ENCODE data around the gene STAG1. TPM values are rescaled to one million over a fixed set of nuclear protein-coding genes. Genes with fewer than 3 reads are reported as not detected.
"Not testable (repeated sequence)": the region's sequence is repeated elsewhere in the genome, so short reads cannot be mapped to it uniquely, and the experiment has no call there.

Gene STAG1
- total RNA-seq, 1 donor from 2014 or later = 23.6 TPM

- ATAC-seq = no peak
- intact Hi-C loops (cut with DNase I) = loop anchor here (5.0 kb wide), 2 partner anchors 313 to 622 kb away; no protein-coding TSS in a partner anchor
- DNase-seq (ENCODE audit: missing footprints) = no peak
Observed at GRCh38 chr3:136390574-136390973, 361.6 kb downstream of the STAG1 start.

- intact Hi-C loops (cut with DNase I) = no loop called here
- ATAC-seq (no peak), DNase-seq (ENCODE audit: missing footprints) (no peak)
Observed at GRCh38 chr3:136387031-136387430, 365.1 kb downstream of the STAG1 start.

GRCh38 chr3:136385457-136385856 lies 366.7 kb downstream of the STAG1 start:
- intact Hi-C loops (cut with DNase I) = no loop called here
- DNase-seq (ENCODE audit: missing footprints) (no peak), ATAC-seq (no peak)

GRCh38 chr3:136381051-136381450 lies 371.1 kb downstream of the STAG1 start:
- no peak for ATAC-seq
- intact Hi-C loops (cut with DNase I) = no loop called here
- no peak for DNase-seq (ENCODE audit: missing footprints)

GRCh38 chr3:136380530-136380929 lies 371.6 kb downstream of the STAG1 start:
- intact Hi-C loops (cut with DNase I) = no loop called here
- ATAC-seq (no peak), DNase-seq (ENCODE audit: missing footprints) (no peak)

- DNase-seq (ENCODE audit: missing footprints) (no peak), ATAC-seq (no peak)
- intact Hi-C loops (cut with DNase I) = no loop called here
Observed at GRCh38 chr3:136378011-136378410, 374.2 kb downstream of the STAG1 start.

GRCh38 chr3:136377508-136377907 lies 374.7 kb downstream of the STAG1 start:
- intact Hi-C loops (cut with DNase I) = no loop called here
- ATAC-seq (no peak), DNase-seq (ENCODE audit: missing footprints) (no peak)

GRCh38 chr3:136375800-136376199 lies 376.4 kb downstream of the STAG1 start:
- ATAC-seq; DNase-seq (ENCODE audit: missing footprints); intact Hi-C loops (cut with DNase I): not testable (repeated sequence)

GRCh38 chr3:136366289-136366688 lies 385.9 kb downstream of the STAG1 start:
- intact Hi-C loops (cut with DNase I) = no loop called here
- ATAC-seq = no peak

GRCh38 chr3:136353461-136353860 lies 398.7 kb downstream of the STAG1 start:
- DNase-seq (ENCODE audit: missing footprints) = no peak
- intact Hi-C loops (cut with DNase I) = no loop called here
- ATAC-seq = no peak

More at GRCh38 chr3:136366289-136366688, 385.9 kb downstream of the STAG1 start:
- DNase-seq (ENCODE audit: missing footprints) = no peak

- DNase-seq (ENCODE audit: missing footprints) (no peak), ATAC-seq (no peak)
- intact Hi-C loops (cut with DNase I) = no loop called here
Observed at GRCh38 chr3:136351905-136352304, 400.3 kb downstream of the STAG1 start.

GRCh38 chr3:136351351-136351750 lies 400.8 kb downstream of the STAG1 start:
- ATAC-seq (no peak), DNase-seq (ENCODE audit: missing footprints) (no peak)
- intact Hi-C loops (cut with DNase I) = no loop called here

- no peak for ATAC-seq
- intact Hi-C loops (cut with DNase I) = no loop called here
Observed at GRCh38 chr3:136350557-136350956, 401.6 kb downstream of the STAG1 start.

GRCh38 chr3:136350132-136350531 lies 402.0 kb downstream of the STAG1 start:
- intact Hi-C loops (cut with DNase I) = no loop called here
- DNase-seq (ENCODE audit: missing footprints) = no peak
- ATAC-seq = peak; percentile 50

More at GRCh38 chr3:136350557-136350956, 401.6 kb downstream of the STAG1 start:
- no peak for DNase-seq (ENCODE audit: missing footprints)

- DNase-seq (ENCODE audit: missing footprints) = no peak
- intact Hi-C loops (cut with DNase I) = no loop called here
- ATAC-seq = no peak
Observed at GRCh38 chr3:136346486-136346885, 405.7 kb downstream of the STAG1 start.

- DNase-seq (ENCODE audit: missing footprints) (peak; percentile 87), ATAC-seq (peak; percentile 81)
- intact Hi-C loops (cut with DNase I) = no loop called here
Observed at GRCh38 chr3:136343873-136344555, 408.2 kb downstream of the STAG1 start.

- intact Hi-C loops (cut with DNase I) = no loop called here
- no peak for ATAC-seq
- DNase-seq (ENCODE audit: missing footprints) = no peak
Observed at GRCh38 chr3:136343446-136343845, 408.7 kb downstream of the STAG1 start.

- intact Hi-C loops (cut with DNase I) = no loop called here
- no peak for DNase-seq (ENCODE audit: missing footprints)
- ATAC-seq = no peak
Observed at GRCh38 chr3:136336329-136337100, 415.7 kb downstream of the STAG1 start.

- ATAC-seq; DNase-seq (ENCODE audit: missing footprints); intact Hi-C loops (cut with DNase I): not testable (repeated sequence)
Observed at GRCh38 chr3:136334726-136335125, 417.5 kb downstream of the STAG1 start.

GRCh38 chr3:136334209-136334608 lies 418.0 kb downstream of the STAG1 start:
- intact Hi-C loops (cut with DNase I) = no loop called here
- DNase-seq (ENCODE audit: missing footprints) = no peak
- ATAC-seq = no peak
